Colon (tissue), 2 donors: ENCODE results near the gene SIN3B.

Source experiments
- FAIRE-seq: peaks from 2 replicates; lab custom pipeline; 2012; peaks lifted over from hg19 to GRCh38; lab: Jason Lieb, UNC
- donor health status: control.
- donor health status: control.

Gene SIN3B

DNA sequence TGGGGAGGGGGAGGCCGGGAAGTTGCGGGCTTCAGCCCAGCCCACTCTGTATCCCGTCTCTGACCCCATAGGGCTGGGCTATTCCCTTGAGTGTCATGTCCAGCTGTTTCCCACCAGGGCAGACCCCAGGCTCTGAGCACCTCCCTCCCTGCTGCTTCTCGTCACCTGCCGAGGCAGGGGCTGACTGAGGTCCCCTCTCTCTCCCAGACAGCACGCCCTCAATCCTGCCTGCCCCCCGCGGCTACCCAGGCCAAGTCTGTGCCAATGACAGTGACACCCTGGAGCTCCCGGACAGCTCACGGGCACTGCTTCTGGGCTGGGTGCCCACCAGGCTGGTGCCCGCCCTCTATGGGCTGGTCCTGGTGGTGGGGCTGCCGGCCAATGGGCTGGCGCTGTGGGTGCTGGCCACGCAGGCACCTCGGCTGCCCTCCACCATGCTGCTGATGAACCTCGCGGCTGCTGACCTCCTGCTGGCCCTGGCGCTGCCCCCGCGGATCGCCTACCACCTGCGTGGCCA, 60.2 kb downstream of the SIN3B start:
- FAIRE-seq = no peak

DNA sequence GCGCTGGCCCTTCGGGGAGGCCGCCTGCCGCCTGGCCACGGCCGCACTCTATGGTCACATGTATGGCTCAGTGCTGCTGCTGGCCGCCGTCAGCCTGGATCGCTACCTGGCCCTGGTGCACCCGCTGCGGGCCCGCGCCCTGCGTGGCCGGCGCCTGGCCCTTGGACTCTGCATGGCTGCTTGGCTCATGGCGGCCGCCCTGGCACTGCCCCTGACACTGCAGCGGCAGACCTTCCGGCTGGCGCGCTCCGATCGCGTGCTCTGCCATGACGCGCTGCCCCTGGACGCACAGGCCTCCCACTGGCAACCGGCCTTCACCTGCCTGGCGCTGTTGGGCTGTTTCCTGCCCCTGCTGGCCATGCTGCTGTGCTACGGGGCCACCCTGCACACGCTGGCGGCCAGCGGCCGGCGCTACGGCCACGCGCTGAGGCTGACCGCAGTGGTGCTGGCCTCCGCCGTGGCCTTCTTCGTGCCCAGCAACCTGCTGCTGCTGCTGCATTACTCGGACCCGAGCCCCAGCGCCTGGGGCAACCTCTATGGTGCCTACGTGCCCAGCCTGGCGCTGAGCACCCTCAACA, 60.8 kb downstream of the SIN3B start:
- FAIRE-seq = no peak

DNA sequence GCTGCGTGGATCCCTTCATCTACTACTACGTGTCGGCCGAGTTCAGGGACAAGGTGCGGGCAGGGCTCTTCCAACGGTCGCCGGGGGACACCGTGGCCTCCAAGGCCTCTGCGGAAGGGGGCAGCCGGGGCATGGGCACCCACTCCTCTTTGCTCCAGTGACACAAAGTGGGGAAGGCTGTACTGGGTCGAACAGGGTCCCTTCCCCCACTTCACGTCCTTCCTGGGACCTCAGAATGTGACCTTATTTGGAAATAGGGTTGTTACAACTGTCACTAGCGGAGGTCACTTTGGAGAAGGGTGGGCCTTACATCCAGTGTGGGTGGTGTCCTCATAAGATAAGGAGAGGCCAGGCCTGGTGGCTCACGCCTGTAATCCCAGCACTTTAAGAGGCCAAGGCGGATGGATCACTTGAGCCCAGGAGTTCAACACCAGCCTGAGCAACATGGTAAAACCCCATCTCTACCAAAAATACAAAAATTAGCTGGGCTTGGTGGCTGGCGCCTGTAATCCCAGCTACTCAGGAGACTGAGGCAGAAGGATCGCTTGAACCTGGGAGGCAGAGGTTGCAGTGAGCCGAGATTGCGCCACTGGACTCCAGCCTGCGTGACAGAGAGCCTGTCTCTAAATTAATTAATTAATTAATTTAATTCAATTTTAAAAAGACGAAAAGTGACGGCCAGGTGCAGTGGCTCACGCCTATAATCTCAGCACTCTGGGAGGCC, 61.4 kb downstream of the SIN3B start:
- no peak for FAIRE-seq

DNA sequence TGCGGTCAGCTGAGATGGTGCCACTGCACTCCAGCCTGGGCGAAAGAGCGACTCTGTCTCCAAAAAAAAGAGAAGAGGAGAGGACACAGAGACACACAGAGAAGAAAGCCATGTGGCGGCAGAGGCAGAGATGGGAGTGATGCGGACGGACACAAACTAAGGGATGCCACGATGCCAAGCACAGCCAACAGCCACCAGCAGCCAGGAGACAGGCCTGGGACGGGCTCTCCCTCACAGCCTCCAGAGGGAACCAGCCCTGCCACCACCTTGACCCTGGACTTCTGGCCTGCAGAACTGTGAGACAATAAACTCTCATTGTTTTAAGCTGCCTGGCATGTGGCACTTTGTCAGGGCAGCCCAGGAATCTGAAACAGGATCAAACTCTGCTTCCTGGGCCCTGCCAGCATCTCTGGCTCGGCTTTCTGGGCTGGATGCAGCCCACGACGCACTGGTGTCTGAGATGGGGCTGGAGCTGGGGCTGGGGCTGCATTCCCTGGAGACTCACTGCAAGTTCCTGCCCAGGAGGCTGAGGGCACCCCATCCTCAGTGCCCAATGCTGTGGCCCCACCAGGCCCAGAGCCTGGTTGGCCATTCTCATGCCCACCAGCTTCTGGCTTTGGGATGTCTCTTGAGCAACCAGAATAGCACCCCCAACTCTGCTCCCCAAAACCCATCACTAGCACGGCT, 62.6 kb downstream of the SIN3B start:
- no peak for FAIRE-seq

DNA sequence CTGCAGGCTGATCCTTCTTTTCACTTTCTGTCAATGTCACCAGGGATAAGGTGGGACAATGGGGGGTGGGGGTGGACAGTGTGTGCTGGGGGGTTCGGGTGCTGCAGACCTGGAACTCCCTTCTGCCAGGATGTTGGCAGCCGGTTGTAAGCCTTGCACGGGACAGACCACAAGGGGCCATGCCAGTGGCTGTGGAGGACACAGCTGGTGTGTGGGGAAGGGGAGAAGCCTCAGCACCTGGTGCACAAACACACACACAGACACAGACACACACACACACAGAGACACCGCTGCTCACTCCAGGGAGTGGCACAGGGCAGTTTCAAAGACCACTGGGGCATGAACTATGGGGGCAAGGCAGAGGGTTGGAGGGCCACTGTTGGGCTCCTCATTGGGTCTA, 63.2 kb downstream of the SIN3B start:
- no peak for FAIRE-seq

DNA sequence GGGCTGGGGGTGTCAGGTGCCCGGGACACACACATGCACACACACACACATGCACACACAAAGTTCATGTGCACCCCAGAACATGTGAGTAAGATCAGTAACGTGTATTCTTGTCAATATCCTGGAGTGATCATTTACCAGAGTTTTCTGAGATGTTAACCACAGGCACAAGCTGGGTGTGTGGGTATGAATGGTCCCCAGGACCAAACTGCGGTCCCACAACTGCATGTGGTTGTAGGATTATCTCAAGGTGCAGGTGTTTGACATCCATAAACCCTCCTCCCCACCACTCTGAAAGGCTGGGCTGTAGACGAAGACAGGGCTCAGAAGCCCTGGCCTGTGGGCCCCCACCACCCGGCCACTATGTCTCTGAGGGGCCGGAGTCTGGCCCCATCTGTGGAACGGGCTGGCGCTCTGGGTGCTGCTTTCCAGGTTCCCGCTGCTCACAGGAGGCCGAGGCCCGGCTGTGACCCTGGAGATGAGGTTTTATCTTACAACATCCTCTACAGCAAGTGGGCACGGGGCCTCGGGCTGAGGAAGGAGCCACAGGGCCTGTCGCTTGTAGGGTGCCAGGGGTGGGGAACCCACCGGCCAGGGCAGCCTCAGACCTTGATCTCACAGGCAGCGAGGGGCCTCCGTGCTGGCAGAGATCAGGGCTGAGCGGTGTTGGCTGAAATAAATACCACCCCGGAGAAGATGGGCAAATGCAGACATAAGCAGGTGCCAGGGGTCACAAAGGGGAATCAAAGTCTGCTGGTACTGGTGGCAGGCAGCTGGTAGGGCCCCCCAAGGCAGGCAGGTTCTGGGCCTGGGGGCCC, 63.9 kb downstream of the SIN3B start:
- FAIRE-seq = no peak

DNA sequence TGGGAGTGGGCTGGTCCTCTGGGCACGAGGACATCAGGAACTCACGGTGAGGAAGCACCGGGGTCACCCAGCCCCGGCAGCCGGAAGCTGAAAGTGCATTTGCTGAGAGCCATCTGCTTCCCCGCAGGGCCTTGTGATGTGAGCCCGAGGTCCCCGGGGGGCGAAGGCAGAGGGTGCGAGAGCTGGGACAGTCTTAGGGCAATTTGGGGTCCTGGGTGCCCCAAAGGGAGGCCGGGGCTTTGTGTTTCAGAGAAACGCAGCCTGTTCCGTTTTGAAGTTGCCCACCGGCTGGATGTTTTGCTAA, 64.4 kb downstream of the SIN3B start:
- no peak for FAIRE-seq

DNA sequence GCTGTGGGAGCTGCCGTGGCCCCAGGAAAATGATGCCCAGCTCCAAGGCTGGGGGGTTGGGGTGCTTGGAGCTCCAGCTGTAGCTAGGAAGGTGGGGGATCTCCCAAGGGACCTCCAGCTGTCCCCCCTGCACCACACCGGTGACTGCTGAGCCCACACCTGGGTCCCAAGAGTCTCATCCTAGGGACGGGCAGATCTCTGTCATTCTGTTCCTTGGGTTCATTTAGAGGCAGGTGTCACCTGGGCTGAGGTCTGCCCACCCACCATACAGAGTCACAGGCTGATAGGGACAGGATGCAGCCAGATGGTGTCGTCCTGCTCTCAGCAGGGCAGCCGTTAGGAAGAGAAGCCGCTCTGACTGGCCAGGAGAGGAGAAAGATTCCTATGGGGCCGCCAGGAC, 64.9 kb downstream of the SIN3B start:
- FAIRE-seq = no peak

DNA sequence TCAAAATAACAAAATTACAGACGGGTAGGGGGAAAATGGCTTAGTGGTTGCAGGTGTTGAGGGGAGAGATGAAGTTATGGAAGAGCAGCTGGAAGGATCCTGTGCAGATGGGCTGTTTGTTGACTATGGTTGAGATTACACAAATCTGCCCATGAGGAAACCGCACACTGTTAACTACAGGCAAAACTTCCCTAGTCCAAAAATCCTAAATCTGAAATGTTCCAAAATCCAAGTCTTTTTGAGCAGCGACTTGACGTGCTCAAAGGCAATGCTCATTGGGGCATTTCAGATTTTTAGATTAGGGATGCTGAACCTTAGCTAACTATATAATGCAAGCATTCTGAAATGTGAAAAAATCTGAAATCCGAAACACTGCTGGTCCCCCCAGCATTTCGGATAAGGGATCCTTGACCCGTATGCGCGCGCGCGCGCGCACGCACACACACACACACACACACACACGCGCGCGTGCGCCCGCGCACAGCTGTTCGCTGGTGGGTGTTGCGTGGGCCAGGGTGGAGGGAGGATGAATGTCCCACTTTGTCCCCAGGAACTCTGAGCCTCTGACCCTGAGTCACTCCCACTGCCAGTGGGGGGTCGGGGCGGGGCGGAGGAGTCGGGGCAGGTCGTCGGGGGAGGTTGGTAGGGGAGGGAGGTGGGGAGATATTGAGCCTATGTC, 66.4 kb downstream of the SIN3B start:
- FAIRE-seq = no peak

DNA sequence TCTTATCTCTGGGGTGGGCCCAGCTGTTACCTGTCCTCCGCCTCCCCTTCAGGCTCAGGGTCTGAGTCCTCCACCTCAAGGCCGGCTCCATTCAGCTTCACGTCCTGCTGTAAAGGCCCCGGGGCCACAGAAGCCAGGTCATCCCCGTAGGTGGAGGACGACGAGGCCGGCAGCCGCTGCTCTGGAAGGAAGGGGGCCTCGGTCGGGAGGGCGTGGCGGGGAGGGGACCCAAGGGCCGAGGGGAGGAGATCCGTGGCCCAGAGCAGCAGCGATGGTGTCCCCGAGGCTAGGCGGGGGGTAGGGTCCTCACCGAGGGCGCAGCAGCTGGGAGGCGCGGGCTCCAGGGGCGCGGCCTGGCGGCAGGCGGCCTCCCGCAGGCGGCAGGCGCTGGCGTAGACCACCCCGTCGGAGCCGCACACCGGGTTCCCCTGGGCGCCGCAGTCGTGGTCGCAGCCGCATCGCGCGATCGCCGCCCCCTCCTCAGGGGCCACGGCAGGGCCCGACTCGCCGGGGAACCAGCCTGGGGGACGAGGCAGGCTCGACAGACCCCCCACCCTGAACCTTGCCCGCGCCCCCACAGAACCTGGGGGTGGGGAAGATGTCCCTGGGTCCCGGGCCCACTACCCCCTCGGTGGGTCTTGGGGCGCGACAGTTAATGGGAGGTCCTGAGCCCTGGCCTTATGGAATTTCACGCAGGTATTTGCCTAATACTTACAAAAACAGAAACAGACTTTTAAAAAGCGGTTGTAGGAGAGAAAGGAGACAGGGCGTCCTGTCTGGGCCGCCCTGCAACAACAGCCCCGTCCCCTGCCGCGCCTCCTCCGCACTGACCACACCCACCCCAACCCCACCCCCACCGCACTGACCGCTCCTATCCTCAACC, 67.2 kb downstream of the SIN3B start:
- no peak for FAIRE-seq

DNA sequence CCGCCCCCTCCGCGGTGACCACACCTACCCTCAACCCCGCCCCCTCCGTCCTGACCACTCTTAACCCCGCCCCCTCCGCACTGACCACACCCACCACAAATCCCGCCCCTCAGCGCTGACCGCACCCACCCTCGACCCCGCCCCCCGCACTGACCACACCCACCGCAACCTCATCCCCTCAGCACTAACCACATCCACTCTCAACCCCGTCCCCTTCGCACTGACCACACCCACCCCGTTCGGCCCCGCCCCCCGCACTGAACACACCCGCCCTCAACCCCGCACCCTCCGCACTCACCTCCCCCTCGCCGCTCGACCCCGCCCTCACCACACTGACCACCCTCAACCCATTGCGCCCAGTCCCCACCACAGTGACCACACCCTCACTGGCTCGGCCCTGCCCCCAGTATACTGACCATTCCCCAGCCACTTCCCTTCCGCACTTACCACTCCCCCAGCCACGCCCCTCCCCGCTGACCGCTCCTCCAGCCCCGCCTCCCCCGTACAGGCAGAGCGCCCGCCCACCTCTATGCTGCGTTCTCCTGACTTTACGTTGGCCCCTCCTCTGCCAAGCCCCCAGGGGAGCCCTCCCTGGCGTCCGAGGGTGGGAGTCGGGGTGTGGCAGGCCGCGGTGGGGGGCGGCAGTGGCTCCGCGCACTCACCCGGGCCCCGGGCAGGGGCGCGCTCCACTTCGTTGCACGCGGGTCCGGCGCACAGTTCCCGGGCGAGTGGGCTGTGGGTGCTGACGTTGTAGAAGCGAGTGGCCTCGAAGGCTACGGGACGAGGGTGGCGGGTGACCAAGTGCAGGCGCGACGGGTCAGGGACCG, 68.0 kb downstream of the SIN3B start:
- no peak for FAIRE-seq

DNA sequence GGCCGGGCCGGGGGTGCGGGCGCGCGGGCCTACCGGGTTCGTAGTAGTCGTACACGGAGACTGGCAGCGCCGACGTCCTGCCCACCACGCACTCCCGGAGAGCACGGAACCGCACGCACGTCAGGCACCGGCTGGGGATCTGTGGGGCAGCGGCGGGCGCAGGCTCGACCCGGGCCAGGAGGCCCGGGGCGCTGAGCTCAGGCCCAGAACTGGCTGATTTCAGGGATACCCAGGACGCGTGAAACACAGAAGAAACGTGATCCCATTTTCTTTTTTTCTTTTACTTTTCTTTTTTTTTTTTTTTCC, 68.6 kb downstream of the SIN3B start:
- FAIRE-seq = no peak

DNA sequence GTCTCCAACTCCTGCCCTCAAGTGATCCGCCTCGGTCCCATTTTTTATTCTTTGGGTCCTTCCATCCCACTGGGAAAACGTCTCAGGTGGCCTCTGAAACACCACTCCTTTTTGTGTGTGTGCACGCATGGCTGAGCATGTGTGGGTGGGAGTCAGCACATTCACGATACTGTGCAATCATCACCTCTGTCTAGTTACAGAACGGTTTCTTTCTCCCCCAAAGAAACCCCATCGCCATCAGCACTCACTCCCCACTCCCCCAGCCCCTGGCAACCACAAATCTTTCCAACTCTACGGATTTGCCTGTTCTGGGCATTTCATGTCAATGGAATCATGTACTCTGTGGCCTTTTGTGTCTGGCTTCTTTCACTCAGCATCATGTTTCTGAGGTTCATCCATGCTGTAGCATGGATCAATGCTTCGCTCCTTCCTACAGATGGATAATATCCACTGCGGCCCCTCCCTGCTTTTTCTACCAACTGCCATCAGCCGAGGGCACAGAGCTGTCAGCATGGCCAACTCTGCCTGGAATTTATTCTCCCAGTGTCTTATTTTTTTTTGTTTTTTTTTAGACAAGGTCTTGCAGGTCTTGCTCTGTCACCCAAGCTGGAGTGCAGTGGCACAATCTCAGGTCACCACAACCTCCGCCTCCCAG, 69.3 kb downstream of the SIN3B start:
- FAIRE-seq = no peak

DNA sequence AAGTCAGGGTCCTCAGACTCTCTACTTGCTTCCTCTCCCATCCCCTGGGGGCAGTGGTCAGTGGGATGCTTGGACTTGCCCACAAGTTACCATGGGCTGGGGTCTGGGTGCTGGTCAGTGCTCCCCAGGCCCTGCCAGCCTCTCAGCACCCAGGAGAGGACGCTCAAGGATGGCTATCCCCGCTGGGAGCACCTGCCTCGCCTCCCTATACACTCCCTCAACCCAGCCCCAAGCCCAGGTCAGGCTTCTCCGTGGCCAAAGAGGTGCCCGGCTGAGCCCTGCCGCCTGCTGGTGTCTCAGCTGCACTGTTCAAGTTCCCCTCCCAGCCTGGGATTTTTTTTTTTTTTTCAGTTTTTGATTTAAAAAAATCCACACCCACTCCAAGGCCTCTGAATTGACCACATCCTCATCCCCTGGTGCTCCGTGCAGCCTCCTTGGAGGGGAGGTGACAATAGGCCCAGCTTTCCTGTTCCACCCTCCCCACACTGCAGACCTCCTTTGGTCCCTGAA, 70.4 kb downstream of the SIN3B start:
- FAIRE-seq = no peak

DNA sequence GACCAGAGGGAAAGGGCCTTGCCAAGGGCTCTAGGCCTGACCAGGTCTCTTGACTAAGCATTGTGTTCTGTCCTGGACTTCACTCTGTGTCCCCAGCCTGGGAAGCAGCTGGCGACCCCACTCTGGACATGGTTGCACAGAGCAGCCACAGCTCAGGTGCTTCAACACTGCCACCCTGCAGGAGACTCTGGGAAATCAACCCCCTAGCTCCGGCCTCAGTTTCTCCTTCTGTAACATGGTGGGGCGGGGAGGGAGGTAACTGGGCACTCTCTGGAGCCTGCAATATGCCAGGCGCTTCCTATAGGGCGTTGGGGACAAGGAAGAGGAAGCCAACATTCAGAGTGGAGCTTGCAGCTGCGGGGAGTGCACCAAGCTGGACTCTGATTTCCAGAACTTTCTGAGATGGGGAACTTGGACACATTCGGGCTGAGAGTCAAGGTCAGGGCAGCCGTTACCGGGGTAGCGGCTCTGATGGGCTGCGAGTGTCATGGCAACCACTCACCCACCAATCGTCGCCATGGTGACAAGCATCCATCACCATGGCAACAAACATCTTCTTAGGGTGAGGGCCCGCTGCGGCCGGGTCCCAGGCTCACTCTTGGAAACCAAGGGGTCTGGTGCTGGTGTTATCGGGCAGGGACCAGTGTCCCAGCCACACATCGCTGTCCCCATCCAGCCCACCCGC, 72.4 kb downstream of the SIN3B start:
- FAIRE-seq = no peak

DNA sequence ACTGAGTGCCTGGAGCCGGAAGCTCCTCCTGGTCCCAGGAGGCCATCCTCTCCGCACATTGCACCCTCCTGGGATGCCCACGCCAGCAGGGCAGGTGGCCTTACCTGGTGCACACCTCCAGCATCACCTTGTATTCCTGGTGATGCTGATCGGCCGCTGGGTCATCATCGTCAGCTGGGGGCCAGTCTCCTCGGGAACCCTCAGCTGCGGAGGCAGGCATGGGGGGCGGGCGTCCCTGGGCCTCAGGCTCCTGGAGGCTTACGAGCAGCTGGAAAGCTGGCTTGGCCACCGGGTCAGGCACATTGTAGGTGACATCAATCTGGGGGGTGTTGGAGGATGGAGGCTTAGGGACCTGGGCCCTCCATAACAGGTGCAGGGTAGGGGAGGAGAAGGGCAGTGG, 73.3 kb downstream of the SIN3B start:
- FAIRE-seq = no peak

DNA sequence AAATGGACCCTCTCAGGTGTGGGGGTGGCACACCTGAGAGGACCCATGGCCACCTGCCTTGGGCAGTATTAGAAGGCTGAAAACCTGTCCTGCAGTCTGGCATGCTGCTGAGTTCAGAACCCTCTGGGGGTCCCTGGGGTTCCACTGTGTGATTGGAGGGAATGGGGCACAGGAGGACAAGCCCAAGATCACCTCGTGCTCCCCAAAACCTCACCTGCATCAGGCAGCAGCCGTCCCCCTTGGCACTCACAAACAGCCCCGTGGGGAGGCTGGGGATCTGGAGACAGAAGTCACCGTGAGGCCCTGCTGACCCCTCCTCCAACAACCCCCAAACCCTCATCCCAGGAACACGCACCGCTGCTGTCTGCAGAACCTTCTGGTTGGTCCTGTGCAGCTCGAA, 74.1 kb downstream of the SIN3B start:
- no peak for FAIRE-seq

DNA sequence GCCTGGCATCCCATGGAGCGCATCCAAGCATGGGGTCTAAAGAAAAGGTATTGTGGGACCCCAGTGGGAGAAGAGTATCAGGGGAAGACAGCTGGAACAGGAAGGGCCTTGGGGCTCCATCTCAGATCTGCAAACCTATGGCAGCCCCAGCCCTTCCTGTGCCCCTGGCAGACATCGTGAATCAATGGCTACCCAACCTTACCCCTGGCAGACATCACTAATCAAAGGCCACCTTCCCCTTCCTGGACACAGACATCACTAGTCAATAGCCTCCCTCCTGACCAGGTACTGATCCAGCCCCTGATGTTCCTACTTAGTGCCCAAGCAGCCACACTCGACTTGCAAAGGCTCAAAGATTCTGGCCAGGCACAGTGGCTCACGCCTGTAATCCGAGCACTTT, 75.4 kb downstream of the SIN3B start:
- no peak for FAIRE-seq

DNA sequence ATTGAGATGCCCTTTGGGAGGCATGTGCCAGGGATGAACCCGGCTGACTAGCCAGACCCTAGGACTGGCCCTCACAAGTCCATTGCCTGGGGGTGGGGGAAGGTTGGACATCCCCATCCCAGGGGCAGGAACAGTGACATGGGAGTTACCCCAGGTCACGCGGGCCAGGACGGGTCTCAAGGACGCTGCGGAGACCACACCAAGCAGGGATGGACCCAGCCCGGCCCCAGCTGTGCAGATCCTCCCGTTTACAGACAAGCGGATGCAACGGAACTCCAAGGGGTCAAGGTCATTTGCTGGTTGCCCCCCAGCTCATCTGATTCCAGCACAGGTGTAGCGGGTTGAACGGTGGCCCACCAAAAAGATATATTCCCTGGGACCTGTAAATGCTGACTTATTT, 79.6 kb downstream of the SIN3B start:
- FAIRE-seq = no peak
